Measurements from ENCODE around the gene SLC31A2.
"Not testable (repeated sequence)": the region's sequence is repeated elsewhere in the genome, so short reads cannot be mapped to it uniquely, and the experiment has no call there.

SLC31A2 gene, protein sequence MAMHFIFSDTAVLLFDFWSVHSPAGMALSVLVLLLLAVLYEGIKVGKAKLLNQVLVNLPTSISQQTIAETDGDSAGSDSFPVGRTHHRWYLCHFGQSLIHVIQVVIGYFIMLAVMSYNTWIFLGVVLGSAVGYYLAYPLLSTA

DNA sequence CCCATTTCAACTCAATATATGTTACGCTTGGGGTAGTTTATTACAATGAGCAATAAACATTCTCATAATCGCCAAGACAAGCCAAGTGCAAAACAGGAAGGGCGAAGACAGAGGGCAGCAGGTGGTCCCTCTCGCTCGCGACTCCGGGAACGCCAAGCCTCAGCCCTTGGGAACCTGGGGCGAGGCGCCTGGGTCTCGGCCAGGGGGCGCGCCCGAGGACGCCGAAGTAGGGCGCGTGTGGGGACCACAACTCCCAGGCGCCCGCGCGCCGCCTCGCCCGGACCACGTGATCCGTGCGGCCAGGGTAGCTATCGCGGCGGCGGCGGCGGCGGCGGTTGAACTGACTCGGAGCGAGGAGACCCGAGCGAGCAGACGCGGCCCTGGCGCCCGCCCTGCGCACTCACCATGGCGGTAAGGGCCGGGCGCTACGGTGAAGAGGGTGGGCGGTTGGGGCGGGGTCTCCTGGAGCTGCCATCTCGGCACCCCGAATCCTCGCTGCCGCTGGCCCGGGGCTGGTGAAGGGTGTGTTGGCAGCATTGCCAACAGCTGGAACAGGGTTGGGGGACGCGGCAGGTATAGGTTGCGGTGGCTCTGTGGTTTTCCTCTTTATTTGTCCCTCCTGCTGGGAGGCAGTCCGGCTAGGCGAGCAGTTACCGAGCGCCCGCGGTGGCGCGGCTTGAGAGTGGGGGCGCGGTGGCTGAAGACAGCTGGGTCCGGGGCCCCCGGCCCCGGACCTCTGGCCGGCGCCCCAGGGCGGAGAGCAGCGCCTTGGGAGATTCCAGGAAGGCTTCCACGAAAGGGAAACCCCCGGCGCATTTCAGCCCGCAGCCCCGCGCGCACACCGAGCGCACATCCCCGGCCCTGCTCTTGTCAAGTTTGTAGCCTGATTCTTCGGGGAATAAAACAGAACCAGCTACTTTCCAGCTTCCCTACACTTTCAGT, at the start of gene SLC31A2:
Gene SLC31A2 (plus strand): TSS at position 338 of the 942 bp plus-strand sequence. CDS start 68 bp downstream, at position 406.
- no peak for FAIRE-seq

DNA sequence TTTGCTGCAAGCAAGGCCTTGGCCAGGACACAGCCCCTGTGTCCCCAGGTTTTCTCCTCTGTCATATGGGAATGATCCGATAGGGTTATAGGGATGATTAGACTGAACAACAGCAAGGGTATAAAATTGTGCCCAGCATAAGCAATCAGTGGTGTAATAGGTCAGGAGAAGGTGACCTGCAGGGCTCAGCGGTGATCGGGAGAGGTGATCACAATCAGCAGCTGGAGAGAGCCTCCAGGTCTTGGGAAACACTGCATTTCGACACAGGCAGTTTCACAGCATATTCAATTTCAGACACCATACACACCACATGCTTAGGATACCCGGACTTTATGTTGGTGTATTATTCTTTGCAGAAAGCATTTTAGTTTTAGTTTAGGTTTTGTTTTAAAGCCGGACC, 45.5 kb upstream of the SLC31A2 start:
- not testable (repeated sequence) for FAIRE-seq

DNA sequence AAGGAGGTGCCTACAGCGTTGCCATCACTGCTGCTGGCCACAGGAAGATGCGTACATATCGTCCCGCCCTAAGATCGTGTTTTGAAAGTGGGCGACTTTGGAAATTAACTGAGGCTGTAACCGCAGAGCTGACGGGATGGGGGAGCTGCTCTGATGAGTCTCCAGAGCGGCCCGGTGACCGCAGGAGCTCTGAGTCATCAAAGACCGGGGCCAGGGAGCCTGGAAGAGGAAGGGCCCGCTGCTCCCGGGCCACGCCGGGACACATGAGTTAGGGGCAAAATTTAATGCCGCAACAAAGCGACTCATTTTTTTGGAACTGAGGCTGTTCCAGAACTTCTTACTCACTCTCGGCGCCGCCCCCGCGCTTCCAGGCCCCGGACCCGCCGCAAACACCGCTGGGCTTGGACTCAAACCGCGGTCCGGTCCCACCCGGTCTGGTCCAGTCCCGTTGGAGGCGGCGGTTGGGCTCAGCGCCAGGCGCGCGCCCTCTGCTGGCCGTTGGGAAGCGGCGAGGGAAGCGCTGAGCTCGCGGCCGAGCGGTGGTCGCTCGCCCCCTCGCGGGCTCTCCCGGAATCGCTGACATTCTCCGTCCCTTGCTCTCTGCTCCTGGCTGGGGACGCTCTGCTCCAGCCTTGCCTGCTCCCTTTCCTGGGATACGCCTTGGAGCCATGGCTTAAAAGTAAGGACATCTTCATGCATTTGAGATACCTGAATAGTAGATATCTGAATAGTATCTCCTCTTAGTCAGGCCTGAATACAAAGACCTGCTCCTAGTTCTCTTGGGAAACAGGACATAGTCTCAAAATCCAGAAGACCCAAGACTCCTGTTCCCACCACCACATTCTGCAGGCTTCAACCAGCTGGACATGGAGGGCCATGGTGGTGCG, 39.5 kb upstream of the SLC31A2 start:
- not testable (repeated sequence) for FAIRE-seq

- FAIRE-seq: not testable (repeated sequence)
These were observed 37.9 kb upstream of the SLC31A2 start for GRCh38 chr9:113112706-113113510.

GRCh38 chr9:113118829-113119228, 32.0 kb upstream of the SLC31A2 start:
- not testable (repeated sequence) for FAIRE-seq

GRCh38 chr9:113125386-113126035, 25.3 kb upstream of the SLC31A2 start:
- no peak for FAIRE-seq

DNA sequence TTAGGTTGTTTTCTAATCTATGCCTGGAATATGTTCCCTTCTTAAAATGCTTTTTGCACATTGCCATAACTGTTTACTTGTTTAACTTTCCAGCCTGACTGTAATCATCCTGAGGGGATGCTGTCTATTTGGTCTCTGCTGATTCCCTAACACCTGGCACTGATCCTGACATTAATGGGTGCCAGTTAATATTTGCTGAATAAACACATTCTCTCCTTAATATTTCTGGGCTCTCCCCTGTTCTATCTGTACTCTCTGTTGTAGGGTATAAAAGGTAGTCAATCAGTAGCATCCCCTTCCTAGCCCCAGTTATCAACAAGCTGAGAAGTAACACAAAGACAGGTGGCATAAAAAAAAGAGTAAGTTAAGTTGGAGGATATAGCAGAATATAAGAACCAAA, 21.3 kb upstream of the SLC31A2 start:
- no peak for FAIRE-seq

GRCh38 chr9:113129884-113130283, 20.9 kb upstream of the SLC31A2 start:
- no peak for FAIRE-seq

DNA sequence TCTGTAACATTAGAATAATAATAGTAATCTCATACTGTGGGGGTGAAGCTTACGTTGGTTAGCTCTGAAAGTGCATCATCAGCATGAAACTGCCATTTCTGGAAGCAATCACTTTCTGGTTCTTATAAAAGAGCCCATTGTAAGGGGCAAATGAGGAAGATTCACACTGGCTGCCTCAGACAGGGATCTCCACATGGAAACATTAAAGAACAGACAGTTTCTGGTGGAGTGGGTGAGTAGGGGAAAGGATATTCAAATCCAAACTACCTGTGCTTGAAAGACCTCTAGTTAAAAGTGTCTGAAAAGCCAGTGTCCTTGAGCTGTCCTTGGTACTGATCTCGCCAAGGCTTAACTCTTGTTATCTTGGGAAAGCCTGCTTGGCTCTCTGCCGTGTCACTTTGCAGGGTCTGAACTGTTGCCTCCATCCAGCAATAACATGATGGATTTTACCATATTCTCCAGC, 19.1 kb upstream of the SLC31A2 start:
- FAIRE-seq: no peak

DNA sequence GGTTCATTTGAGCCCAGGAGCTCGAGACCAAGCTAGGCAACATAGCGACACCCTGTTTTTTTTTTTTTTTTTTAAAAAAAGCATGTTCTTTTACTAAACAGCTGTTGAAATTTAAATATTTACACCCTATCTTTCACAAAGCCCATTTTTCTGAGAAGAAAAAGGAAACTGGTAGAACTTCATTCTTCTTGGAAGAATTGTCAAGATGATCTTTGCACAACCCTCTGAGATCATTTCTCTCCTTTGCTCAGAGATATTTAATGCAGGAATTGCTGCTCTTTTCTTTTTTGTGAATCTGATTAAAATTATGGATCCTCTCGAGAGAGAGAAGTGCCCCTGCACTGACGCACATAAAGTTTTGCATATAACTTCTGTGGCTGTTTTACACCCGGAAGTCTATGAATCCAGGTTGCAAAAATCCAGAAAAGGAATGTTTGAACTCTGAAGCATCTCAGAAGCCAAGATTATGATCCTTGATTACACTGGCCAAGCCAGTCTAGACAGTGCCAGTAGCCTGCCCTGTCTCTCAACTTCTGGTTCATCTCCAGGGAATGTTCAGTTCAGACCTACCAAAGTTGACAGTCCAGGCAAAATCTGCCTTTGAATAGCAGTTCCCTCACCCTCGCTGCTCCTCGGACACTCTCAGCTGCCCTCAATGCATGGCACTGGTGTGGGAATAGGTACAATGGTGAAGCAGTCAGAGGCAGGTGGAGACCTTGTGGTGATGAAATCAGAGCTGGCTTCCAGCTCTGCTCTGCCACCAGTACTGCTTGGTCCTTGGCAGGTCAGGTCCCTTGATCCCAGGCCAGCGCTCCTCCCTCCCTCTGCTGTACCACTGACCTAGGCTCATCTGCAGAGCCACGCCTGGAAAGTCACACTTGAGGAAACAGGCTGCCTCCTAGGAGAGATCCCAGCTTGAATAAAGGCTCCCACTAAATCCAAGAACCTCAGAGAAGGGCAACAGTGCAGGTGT, 13.3 kb upstream of the SLC31A2 start:
- FAIRE-seq: no peak

GRCh38 chr9:113138760-113139159, 12.0 kb upstream of the SLC31A2 start:
- no peak for FAIRE-seq

- FAIRE-seq: no peak
These were observed 11.5 kb upstream of the SLC31A2 start for GRCh38 chr9:113139225-113139829.

DNA sequence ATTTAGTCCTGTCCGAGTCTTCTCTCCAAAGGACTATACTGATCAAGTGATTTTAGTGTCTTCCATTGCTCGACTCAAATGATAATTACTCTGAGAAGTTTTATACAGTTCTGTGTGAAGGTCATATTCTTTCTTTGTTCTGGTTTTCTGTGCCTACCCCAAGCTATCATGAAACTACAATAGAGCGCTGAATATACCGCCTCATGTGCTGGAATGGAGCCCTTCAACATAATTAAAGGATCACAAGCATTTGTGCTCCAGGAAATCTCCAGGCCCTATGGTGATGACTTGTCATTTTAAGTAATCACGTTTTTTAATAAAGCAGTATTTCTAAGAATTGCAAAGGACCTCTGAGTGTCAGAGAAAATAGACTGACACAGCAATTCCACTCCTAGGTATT, 10.9 kb upstream of the SLC31A2 start:
- FAIRE-seq: no peak

GRCh38 chr9:113140896-113141295, 9.9 kb upstream of the SLC31A2 start:
- not testable (repeated sequence) for FAIRE-seq

GRCh38 chr9:113143432-113144227, 7.2 kb upstream of the SLC31A2 start:
- FAIRE-seq: no peak

- FAIRE-seq: no peak
These were observed 2.5 kb upstream of the SLC31A2 start for GRCh38 chr9:113148372-113148705.

DNA sequence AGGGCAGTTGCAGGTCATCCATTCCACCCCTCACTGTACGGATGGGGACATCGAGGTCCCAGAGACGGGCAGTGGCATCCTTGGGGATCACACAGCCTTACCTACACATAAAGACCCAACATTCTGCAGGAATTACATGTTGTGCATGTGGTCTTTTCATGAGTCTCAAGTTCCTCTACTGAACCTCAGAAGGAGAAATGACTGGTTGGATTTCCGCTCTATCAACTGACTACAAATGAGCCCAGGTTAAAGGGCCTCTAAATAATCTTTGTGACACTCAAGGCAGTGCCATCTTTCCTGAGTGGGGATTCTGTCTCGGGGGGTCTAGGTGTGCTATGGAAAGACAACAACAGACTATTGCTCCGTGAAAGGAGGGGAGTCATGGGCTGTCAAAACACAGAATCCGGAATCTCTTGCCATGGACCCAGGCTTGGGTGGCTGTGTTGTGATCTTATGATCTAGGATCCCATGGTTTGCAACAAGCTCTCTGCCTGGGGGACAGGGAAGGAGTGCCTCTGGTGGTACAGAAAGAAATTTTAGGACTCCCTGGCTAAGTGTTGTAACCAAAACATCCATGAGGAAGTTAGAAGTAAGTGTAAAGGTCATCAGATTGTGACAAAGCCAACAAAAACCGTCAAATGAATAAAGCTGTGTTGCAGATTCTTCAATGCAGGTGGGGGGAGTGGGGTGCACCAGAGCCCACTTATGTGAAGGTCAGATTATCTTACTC, 1.9 kb upstream of the SLC31A2 start:
- FAIRE-seq: no peak

GRCh38 chr9:113149561-113149960, 1.2 kb upstream of the SLC31A2 start:
- not testable (repeated sequence) for FAIRE-seq
